Mucosa of descending colon (tissue), 3 donors: ENCODE results near the gene PDE6B. TPM values are rescaled to one million over a fixed set of nuclear protein-coding genes. Genes with fewer than 3 reads are reported as not detected.
"Not testable (repeated sequence)": the region's sequence is repeated elsewhere in the genome, so short reads cannot be mapped to it uniquely, and the experiment has no call there.

Experiments used
- ATAC-seq: fragments of 200-7000 bp; cut with Tn5 transposase; one replicate; pipeline ENCODE4 v1.9.1; 2020; ENCODE audit warnings: mild to moderate bottlenecking, moderate library complexity
- DNase-seq, 3 donors: peaks; one replicate each; pipeline ENCODE4 v3.0.0-alpha.2; 2020
- H3K36me3 ChIP-seq: fragments of 200-600 bp; one replicate; pipeline ENCODE4 v1.8.0; 2021; ENCODE audit warnings: low read depth, mild to moderate bottlenecking
- H3K4me1 ChIP-seq: fragments of 200-600 bp; one replicate; pipeline ENCODE4 v1.8.0; 2021; ENCODE audit warnings: low read depth, mild to moderate bottlenecking
- H3K4me3 ChIP-seq: fragments of 200-600 bp; one replicate; pipeline ENCODE4 v1.8.0; 2021; ENCODE audit warnings: mild to moderate bottlenecking
- H3K9me3 ChIP-seq: fragments of 200-600 bp; one replicate; pipeline ENCODE4 v1.8.0; 2021; ENCODE audit warnings: mild to moderate bottlenecking
- intact Hi-C, 2 donors: fragments of 100-400 bp; cut with DNase I in 1 of 2; cut with micrococcal nuclease in 1 of 2; formaldehyde crosslinking; loops; one replicate each; pipeline versions ENCODE4 v1.11.0 to v1.11.1; 2022; cut with DNase I, micrococcal nuclease
- total RNA-seq, 3 donors: library from RNA; stranded (reverse); fragmentation: NEBNext Ultra II Directional in 2 of 3; extraction: Animal tissue kit (Norgen Biotek cat#: 25700) in 2 of 3; gene quantifications; one replicate each; pipeline versions ENCODE4 v1.2.1 to v1.2.4, GENCODE V29; 2021 to 2023
- TF ChIP-seq, protein P1 (sequence below): fragments of 200-600 bp; IDR thresholded peaks from one replicate; pipeline ENCODE4 v1.8.0; 2022; ENCODE audit warnings: antibody characterized with exemption, mild to moderate bottlenecking
- donor health status: DM: no; HTN: no; CAD: no; lungs with moderate emphysema.
- donor health status: DM: no; HTN: no; CAD: no.
- donor health status: DM: no; HTN: yes; CAD: no.

Gene PDE6B
- total RNA-seq, 3 donors from 2014 or later, result 1.0 to 2.9 (median 1.2) TPM

DNA sequence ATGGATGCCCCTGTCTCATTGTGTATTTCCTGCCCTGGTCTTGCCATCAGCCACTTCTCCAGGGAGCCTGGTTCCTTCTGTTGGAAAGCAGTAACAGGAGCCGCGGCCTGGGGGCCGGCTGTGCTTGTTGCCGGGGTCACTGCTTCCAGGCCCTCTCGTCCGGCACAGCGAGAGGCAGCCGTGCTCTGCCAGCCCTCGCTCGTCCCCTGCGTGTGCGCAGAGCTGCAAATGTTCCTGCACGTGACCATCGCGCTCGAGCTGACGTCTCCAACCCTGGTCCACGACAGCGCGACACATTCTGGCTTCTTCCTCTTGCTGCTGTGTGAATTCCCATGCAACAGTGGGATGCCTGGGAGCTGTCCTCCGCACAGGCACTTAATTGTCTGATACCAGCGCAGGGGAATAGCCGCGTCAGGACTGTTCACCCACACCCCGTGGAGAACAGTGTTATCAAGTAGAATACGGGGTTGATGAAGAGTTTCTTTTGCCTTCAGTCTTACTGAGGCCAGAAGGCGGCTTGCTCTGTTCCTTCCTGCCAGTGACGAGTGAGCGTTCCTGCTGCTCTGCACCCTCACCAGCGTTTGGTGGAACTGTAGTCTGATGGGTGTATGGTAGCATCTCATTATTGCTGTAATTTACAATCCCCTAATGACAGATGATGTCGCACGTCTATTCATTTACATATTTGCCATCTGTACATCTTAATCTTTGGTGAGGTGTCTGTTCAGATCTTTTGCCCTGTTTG, 12.3 kb downstream of the PDE6B start:
- TF ChIP-seq, protein P1, sequence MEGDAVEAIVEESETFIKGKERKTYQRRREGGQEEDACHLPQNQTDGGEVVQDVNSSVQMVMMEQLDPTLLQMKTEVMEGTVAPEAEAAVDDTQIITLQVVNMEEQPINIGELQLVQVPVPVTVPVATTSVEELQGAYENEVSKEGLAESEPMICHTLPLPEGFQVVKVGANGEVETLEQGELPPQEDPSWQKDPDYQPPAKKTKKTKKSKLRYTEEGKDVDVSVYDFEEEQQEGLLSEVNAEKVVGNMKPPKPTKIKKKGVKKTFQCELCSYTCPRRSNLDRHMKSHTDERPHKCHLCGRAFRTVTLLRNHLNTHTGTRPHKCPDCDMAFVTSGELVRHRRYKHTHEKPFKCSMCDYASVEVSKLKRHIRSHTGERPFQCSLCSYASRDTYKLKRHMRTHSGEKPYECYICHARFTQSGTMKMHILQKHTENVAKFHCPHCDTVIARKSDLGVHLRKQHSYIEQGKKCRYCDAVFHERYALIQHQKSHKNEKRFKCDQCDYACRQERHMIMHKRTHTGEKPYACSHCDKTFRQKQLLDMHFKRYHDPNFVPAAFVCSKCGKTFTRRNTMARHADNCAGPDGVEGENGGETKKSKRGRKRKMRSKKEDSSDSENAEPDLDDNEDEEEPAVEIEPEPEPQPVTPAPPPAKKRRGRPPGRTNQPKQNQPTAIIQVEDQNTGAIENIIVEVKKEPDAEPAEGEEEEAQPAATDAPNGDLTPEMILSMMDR, result no peak
- intact Hi-C loops, result no loop called here
- no peak overlapping the region for H3K4me3 ChIP-seq
- no peaks in the 10 kb centered on the region for H3K4me1 ChIP-seq
- peak in 1 of 3 donors; percentile 31 for DNase-seq
- peaks cover 4% of the 10 kb centered on the region for H3K9me3 ChIP-seq
- H3K36me3 ChIP-seq, result no peaks in the 10 kb centered on the region
- no peak for ATAC-seq

DNA sequence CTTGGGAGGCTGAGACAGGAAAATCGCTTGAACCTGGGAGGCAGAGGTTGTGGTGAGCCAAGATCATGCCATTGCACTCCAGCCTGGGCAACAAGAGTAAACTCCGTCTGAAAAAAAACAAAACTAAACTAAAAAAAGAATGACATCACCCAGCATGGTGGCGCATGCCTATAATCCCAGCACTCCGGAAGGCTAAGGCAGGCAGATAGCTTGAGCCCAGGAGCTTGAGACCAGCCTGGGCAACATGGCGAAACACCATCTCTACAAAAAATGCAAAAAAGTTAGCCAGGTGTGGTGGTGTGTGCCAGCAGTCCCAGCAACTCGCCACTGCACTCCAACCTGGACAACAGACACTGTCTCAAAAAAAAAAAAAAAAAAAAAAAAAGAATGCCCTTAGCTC, 17.0 kb downstream of the PDE6B start:
- intact Hi-C loops, H3K9me3 ChIP-seq, H3K4me1 ChIP-seq, DNase-seq, ATAC-seq, H3K36me3 ChIP-seq, H3K4me3 ChIP-seq: not testable (repeated sequence)

DNA sequence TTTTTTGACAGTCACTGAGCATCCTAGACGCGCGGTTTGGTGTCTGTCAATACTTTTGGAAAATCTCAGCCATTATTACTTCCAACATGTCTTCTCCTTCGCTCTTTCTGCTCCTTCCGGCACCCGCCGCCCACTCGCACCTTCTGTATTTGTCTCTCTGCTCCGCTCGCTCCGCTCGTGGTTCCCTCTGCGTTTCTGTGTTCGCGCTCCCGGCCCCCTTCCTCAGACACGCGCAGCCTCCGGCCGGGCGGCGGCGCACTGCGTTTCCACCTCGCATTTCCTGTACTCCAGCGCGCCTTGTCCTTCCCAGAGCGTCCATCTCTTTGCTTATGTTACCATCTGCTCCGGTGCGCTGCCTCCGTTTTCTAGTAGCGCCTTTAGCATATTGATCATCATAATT, 21.1 kb downstream of the PDE6B start:
- no peak for ATAC-seq
- no peaks in the 10 kb centered on the region for H3K4me1 ChIP-seq
- TF ChIP-seq, protein P1, result no peak

DNA sequence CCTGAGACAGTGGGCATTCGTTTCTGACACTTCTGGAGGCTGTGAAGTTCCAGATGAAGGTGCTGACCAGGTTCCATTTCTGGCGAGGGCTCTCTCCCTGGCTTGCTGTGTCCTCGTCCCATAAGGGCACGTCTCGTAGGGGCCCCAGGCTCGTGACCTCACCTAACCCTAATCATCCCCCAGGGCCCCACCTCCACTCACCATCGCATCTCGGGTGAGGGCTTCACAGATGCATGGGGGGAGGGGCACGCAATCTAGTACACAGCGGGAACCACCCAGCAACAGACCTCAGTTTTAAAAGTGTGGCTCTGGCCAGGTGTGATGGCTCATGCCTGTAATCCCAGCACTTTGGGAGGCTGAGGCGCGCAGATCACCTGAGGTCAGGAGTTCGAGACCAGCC, 22.1 kb downstream of the PDE6B start:
- Histone ChIP-seq H3K4me1 (no peaks in the 10 kb centered on the region), H3K9me3 (no peaks in the 10 kb centered on the region), H3K36me3 (no peaks in the 10 kb centered on the region), H3K4me3 (no peak overlapping the region)
- TF ChIP-seq, protein P1, result no peak
- intact Hi-C loops, result no loop called here
- ATAC-seq, result no peak
- DNase-seq, result peak in 2 of 3 donors; percentile 12 to 19

More for the DNA sequence above, 21.1 kb downstream of the PDE6B start:
- peak in 2 of 3 donors; percentile 17 to 41 for DNase-seq
- intact Hi-C loops, result no loop called here
- Histone ChIP-seq H3K36me3 (no peaks in the 10 kb centered on the region), H3K4me3 (no peak overlapping the region), H3K9me3 (peaks cover 4% of the 10 kb centered on the region)

DNA sequence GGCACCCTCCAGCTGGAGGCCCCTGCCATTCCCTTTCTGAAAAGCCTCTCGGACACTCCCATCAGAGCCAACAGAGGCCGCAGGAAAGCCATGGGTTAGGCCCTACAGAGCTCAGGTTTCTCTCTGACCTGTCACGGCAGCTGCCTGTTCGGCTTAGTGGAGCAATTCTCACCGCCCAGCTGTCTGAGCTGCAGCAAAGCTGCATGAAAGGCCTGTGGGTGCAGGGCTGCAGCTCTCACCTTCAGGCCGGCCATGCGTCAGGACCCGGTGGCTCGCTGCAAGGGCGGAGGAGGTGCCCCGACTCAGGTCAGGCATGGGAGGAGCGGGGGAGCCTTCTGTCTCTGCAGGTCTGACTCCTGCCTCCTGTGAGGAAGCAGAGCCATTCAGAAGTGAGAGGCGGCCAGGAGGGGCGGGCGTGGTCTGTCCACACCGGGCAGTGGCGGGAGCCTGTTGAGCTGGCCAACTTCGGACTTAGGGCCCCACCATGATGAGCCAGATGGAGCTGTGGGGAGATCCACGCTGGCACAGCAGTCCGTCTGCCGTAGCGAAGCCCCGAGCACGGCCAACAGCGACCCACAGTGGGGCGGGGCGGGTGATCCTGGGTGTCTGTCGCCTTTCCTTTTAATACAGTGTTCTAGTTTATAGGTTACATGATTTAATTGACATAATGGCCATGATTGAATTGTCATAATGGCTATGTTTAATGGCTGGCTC, 23.4 kb downstream of the PDE6B start:
- TF ChIP-seq, protein P1, result no peak
- Histone ChIP-seq H3K4me1 (no peaks in the 10 kb centered on the region), H3K36me3 (no peaks in the 10 kb centered on the region), H3K9me3 (no peaks in the 10 kb centered on the region), H3K4me3 (no peak overlapping the region)
- intact Hi-C loops, result no loop called here
- ATAC-seq (no peak), DNase-seq (peak in 2 of 3 donors; percentile 12 to 41)

DNA sequence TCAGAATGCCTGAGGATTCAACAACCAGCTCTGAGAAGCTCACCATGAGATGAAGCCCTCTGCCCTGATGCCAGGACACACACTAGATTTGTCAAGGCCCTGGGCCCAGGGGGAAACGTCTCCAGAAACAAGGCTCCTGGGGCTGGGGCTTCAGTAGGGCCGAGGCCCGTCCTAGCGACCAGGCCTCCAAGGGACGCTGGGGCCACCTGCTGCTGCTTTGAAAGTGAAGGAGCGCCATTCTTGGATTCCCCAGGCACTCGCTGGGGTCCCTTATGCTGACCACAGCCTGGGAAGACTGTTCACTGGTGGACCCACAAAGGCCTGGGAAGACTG, 23.9 kb downstream of the PDE6B start:
- TF ChIP-seq, protein P1, result no peak
- no peaks in the 10 kb centered on the region for H3K4me1 ChIP-seq
- H3K36me3 ChIP-seq, result no peaks in the 10 kb centered on the region
- intact Hi-C loops, result no loop called here
- ATAC-seq (no peak), DNase-seq (no peak)
- H3K9me3 ChIP-seq, result no peaks in the 10 kb centered on the region
- H3K4me3 ChIP-seq, result no peak overlapping the region
